Osteoblast (primary cell): ENCODE results near the gene RASAL2. TPM values are rescaled to one million over a fixed set of nuclear protein-coding genes. Genes with fewer than 3 reads are reported as not detected.

ENCODE experiments used
- DNase-seq: peaks from one replicate; pipeline ENCODE4 v3.0.0; 2011; ENCODE audit warnings: low spot score, mixed read lengths; ENCODE audit not compliant: insufficient read length; ENCODE audit errors: missing footprints
- H2AFZ ChIP-seq: 2 replicates; pipeline ENCODE4 v1.6.0; 2011; ENCODE audit warnings: mild to moderate bottlenecking, low read length
- H3K27ac ChIP-seq: 2 replicates; pipeline ENCODE4 v1.5.1; 2011; ENCODE audit warnings: mild to moderate bottlenecking, low read depth, low read length, moderate library complexity
- H3K27me3 ChIP-seq: 2 replicates; pipeline ENCODE4 v1.6.0; 2012; ENCODE audit warnings: mild to moderate bottlenecking, control low read depth, inconsistent platforms, low read length, moderate library complexity; ENCODE audit not compliant: insufficient read depth
- H3K36me3 ChIP-seq: 2 replicates; pipeline ENCODE4 v1.5.1; 2011; ENCODE audit warnings: mild to moderate bottlenecking, low read length, control low read depth, moderate library complexity; ENCODE audit not compliant: insufficient read depth
- H3K4me1 ChIP-seq: 2 replicates; pipeline ENCODE4 v1.5.1; 2011; ENCODE audit warnings: mild to moderate bottlenecking, low read length, control low read depth, moderate library complexity; ENCODE audit not compliant: insufficient read depth
- H3K4me2 ChIP-seq: 2 replicates; pipeline ENCODE4 v1.6.0; 2011; ENCODE audit warnings: mild to moderate bottlenecking, low read length; ENCODE audit not compliant: insufficient read depth
- H3K4me3 ChIP-seq: fragments of 200-600 bp; sonication (generic); 3 replicates; pipeline ENCODE4 v1.5.1; 2012; ENCODE audit warnings: mild to moderate bottlenecking, low read length, inconsistent platforms; ENCODE audit not compliant: insufficient read depth
- H3K79me2 ChIP-seq: 2 replicates; pipeline ENCODE4 v1.6.0; 2012; ENCODE audit warnings: mild to moderate bottlenecking, low read length, control low read depth, inconsistent platforms; ENCODE audit not compliant: insufficient read depth
- H3K9me3 ChIP-seq: 2 replicates; pipeline ENCODE4 v1.5.1; 2011; ENCODE audit warnings: low read depth, low read length, control low read depth
- H4K20me1 ChIP-seq: 2 replicates; pipeline ENCODE4 v1.6.0; 2012; ENCODE audit warnings: mild to moderate bottlenecking, low read length, control low read depth; ENCODE audit not compliant: insufficient read depth
- CTCF ChIP-seq: IDR thresholded peaks from 2 replicates; pipeline ENCODE4 v1.5.1; 2011; ENCODE audit warnings: mild to moderate bottlenecking, low read depth, low read length, moderate library complexity; ENCODE audit errors: extremely low read depth
- total RNA-seq: library from RNA; depleted of rRNA; stranded (reverse); fragments of >200 nt; gene quantifications from 2 replicates; pipeline ENCODE4 v1.2.3, GENCODE V29; 2012

The RASAL2 gene
- total RNA-seq, 1 donor: 59.4 TPM

DNA sequence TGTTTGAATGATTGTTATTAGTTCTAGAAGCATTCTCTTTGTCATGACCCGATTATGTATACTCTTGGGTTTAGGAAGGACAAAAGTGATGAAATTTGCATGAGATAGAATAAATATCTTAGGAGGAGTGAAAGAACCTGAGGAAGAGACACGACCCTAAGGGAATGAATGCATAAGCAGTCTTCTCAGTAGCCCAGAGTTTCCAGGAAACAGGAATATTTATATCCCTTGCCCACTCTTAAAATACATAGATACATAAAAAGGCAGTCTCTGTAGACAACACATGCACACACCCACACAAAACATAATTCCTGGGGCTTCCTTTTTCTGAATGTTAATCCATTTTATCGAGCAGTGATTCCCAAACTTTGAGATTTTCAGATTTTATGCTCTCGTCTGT, 383.5 kb downstream of the RASAL2 start:
- Histone ChIP-seq H3K4me2 (no peak overlapping the region), H3K4me1 (no peaks in the 10 kb centered on the region), H3K27me3 (no peaks in the 10 kb centered on the region), H3K4me3 (no peak overlapping the region), H2AFZ (no peak overlapping the region), H3K79me2 (no peaks in the 10 kb centered on the region), H3K9me3 (no peaks in the 10 kb centered on the region), H3K27ac (no peak overlapping the region), H3K36me3 (peaks cover 27% of the 10 kb centered on the region), H4K20me1 (no peaks in the 10 kb centered on the region)
- TF ChIP-seq CTCF: no peak
- DNase-seq: no peak

- Histone ChIP-seq H3K9me3 (no peaks in the 10 kb centered on the region), H3K79me2 (no peaks in the 10 kb centered on the region)
Measured at GRCh38 chr1:178477841-178478240, 383.9 kb downstream of the RASAL2 start.

GRCh38 chr1:178483251-178483957, 389.5 kb downstream of the RASAL2 start:
- no peak overlapping the region for H3K4me3 ChIP-seq
- peaks cover 4% of the 10 kb centered on the region for H3K4me1 ChIP-seq
- H3K9me3 ChIP-seq: no peaks in the 10 kb centered on the region
- H3K4me2 ChIP-seq: no peak overlapping the region
- H3K36me3 ChIP-seq: peaks cover 4% of the 10 kb centered on the region
- no peaks in the 10 kb centered on the region for H3K27me3 ChIP-seq
- no peak overlapping the region for H3K27ac ChIP-seq
- TF ChIP-seq CTCF: no peak
- no peaks in the 10 kb centered on the region for H4K20me1 ChIP-seq
- no peaks in the 10 kb centered on the region for H3K79me2 ChIP-seq
- peak; percentile 87 for DNase-seq
- H2AFZ ChIP-seq: no peak overlapping the region

More at GRCh38 chr1:178477841-178478240, 383.9 kb downstream of the RASAL2 start:
- no peak for DNase-seq
- Histone ChIP-seq H3K4me3 (no peak overlapping the region), H2AFZ (no peak overlapping the region), H3K4me2 (no peak overlapping the region), H3K4me1 (no peaks in the 10 kb centered on the region), H3K27ac (no peak overlapping the region), H4K20me1 (no peaks in the 10 kb centered on the region), H3K27me3 (no peaks in the 10 kb centered on the region), H3K36me3 (peaks cover 26% of the 10 kb centered on the region)
- TF ChIP-seq CTCF: no peak

- H2AFZ ChIP-seq: no peak overlapping the region
- H3K27me3 ChIP-seq: no peaks in the 10 kb centered on the region
- peaks cover 4% of the 10 kb centered on the region for H3K4me1 ChIP-seq
- H3K79me2 ChIP-seq: no peaks in the 10 kb centered on the region
- no peaks in the 10 kb centered on the region for H3K36me3 ChIP-seq
- H3K4me3 ChIP-seq: no peak overlapping the region
- no peak for DNase-seq
- TF ChIP-seq CTCF: no peak
- no peaks in the 10 kb centered on the region for H4K20me1 ChIP-seq
- no peaks in the 10 kb centered on the region for H3K9me3 ChIP-seq
- no peak overlapping the region for H3K4me2 ChIP-seq
- no peak overlapping the region for H3K27ac ChIP-seq
Measured at GRCh38 chr1:178484698-178485225, 390.9 kb downstream of the RASAL2 start.
